ENCODE data around the gene UNCX.

DNA sequence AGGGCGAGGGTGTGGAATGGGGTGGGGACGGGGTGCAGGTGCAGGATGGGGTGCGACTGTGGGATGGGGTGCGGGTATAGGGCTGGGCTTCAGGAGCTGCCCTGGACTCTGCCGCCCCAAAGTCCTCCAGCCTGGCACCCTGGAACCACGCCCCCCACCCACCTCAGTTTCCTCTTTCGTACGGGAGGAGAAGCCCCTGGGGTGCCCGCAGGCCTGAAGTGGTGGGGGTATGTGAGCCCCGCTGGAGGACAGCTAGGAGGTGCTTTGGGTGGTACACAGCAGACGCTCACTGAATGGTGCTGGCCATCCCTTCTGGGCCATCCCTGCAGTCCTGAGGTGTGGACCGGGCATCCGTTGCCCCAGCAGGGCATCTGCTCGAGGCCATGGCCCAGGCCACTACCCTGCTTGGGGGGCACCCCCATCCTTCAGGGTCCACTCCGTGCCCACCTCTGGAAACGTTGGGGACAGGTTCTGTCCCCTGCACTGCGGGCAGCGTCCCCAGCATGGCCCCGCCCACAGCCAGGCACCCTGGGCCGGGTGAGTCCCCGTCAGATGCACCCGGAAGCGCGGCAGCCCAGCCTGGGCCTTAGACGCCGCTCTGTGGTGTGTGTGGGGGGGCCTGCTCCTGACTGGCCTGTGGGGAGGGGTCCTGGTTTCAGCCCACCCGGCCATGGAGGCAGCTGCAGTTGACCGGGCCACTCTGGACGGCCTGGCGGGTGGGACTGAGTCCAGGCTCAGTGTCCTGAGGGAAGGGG lies 41.6 kb downstream of the UNCX start:
- TF ChIP-seq POLR2A (IDR thresholded peaks at IDR 0.05; ENCODE audit: low read depth) (no peak), CTCF (IDR thresholded peaks at IDR 0.05) (no peak), EP300 (IDR thresholded peaks at IDR 0.05) (no peak)
